ENCODE data around the gene CACNB4.
A peak's percentile ranks its signal among the peaks of the same experiment; 100 is the strongest.

DNA sequence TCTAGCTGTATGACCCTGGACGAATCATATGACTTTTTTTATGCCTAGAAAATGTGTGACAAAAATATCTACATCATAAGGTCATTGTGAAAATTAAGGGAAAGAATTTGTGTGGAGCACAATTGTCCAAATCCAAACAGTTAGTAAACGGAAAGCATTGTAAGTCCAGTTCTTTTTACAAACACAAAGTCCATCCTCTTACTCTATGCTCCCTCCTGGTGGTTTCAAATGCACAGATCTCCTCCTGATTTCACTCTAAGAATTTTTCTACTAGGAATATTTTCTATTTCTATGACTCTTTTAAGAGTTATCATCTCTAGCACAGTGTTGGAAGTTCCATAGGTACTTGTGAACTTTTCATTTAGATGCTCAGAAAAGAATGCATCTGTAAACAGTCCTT, 145.4 kb downstream of the CACNB4 start:
- TF ChIP-seq, protein P1, sequence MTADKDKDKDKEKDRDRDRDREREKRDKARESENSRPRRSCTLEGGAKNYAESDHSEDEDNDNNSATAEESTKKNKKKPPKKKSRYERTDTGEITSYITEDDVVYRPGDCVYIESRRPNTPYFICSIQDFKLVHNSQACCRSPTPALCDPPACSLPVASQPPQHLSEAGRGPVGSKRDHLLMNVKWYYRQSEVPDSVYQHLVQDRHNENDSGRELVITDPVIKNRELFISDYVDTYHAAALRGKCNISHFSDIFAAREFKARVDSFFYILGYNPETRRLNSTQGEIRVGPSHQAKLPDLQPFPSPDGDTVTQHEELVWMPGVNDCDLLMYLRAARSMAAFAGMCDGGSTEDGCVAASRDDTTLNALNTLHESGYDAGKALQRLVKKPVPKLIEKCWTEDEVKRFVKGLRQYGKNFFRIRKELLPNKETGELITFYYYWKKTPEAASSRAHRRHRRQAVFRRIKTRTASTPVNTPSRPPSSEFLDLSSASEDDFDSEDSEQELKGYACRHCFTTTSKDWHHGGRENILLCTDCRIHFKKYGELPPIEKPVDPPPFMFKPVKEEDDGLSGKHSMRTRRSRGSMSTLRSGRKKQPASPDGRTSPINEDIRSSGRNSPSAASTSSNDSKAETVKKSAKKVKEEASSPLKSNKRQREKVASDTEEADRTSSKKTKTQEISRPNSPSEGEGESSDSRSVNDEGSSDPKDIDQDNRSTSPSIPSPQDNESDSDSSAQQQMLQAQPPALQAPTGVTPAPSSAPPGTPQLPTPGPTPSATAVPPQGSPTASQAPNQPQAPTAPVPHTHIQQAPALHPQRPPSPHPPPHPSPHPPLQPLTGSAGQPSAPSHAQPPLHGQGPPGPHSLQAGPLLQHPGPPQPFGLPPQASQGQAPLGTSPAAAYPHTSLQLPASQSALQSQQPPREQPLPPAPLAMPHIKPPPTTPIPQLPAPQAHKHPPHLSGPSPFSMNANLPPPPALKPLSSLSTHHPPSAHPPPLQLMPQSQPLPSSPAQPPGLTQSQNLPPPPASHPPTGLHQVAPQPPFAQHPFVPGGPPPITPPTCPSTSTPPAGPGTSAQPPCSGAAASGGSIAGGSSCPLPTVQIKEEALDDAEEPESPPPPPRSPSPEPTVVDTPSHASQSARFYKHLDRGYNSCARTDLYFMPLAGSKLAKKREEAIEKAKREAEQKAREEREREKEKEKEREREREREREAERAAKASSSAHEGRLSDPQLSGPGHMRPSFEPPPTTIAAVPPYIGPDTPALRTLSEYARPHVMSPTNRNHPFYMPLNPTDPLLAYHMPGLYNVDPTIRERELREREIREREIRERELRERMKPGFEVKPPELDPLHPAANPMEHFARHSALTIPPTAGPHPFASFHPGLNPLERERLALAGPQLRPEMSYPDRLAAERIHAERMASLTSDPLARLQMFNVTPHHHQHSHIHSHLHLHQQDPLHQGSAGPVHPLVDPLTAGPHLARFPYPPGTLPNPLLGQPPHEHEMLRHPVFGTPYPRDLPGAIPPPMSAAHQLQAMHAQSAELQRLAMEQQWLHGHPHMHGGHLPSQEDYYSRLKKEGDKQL (CRISPR knock-in tag; IDR thresholded peaks at IDR 0.05; ENCODE audit: borderline replicate concordance) = no peak
- TF ChIP-seq MTA2 (IDR thresholded peaks at IDR 0.05; ENCODE audit: low read depth) (no peak), ZNF445 (CRISPR knock-in tag; IDR thresholded peaks at IDR 0.05; ENCODE audit: low read depth) (no peak), POLR2A (conservative IDR thresholded peaks at IDR 0.05) (no peak), ATF1 (CRISPR knock-in tag; IDR thresholded peaks at IDR 0.05) (no peak), ATF1 (tag; IDR thresholded peaks at IDR 0.05) (no peak)
- TF ChIP-seq, protein P2, sequence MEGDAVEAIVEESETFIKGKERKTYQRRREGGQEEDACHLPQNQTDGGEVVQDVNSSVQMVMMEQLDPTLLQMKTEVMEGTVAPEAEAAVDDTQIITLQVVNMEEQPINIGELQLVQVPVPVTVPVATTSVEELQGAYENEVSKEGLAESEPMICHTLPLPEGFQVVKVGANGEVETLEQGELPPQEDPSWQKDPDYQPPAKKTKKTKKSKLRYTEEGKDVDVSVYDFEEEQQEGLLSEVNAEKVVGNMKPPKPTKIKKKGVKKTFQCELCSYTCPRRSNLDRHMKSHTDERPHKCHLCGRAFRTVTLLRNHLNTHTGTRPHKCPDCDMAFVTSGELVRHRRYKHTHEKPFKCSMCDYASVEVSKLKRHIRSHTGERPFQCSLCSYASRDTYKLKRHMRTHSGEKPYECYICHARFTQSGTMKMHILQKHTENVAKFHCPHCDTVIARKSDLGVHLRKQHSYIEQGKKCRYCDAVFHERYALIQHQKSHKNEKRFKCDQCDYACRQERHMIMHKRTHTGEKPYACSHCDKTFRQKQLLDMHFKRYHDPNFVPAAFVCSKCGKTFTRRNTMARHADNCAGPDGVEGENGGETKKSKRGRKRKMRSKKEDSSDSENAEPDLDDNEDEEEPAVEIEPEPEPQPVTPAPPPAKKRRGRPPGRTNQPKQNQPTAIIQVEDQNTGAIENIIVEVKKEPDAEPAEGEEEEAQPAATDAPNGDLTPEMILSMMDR (IDR thresholded peaks at IDR 0.05 in 2 of 3, conservative IDR thresholded peaks at IDR 0.05 in 1 of 3; ENCODE audit: insufficient read depth in 2 of 3, low read depth in 1 of 3, low read length in 3 of 3) = peak in 1 of 3 experiments; percentile 33; a peak in 1 of 6 replicates
- TF ChIP-seq, protein P3, sequence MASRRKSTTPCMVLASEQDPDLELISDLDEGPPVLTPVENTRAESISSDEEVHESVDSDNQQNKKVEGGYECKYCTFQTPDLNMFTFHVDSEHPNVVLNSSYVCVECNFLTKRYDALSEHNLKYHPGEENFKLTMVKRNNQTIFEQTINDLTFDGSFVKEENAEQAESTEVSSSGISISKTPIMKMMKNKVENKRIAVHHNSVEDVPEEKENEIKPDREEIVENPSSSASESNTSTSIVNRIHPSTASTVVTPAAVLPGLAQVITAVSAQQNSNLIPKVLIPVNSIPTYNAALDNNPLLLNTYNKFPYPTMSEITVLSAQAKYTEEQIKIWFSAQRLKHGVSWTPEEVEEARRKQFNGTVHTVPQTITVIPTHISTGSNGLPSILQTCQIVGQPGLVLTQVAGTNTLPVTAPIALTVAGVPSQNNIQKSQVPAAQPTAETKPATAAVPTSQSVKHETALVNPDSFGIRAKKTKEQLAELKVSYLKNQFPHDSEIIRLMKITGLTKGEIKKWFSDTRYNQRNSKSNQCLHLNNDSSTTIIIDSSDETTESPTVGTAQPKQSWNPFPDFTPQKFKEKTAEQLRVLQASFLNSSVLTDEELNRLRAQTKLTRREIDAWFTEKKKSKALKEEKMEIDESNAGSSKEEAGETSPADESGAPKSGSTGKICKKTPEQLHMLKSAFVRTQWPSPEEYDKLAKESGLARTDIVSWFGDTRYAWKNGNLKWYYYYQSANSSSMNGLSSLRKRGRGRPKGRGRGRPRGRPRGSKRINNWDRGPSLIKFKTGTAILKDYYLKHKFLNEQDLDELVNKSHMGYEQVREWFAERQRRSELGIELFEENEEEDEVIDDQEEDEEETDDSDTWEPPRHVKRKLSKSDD (conservative IDR thresholded peaks at IDR 0.05; ENCODE audit: low read length) = no peak

Measured in K562 (cell line).